Transverse colon (tissue), 3 donors: ENCODE measurements around the gene CLIC5.

Experiments
- EP300 ChIP-seq: sonication (generic); formaldehyde crosslinking; IDR thresholded peaks from one replicate; pipeline ENCODE4 v1.6.1; 2017; ENCODE audit warnings: antibody characterized with exemption, low read depth
- POLR2A ChIP-seq: fragments of 450-650 bp; IDR thresholded peaks from one replicate; pipeline ENCODE4 v1.6.1; 2016; ENCODE audit warnings: antibody characterized with exemption, mild to moderate bottlenecking, moderate library complexity
- TF ChIP-seq, protein P1 (sequence below), 5 experiments: fragments of 200-600 bp in 3 of 5; fragments of 450-650 bp in 2 of 5; sonication (generic) in 3 of 5; IDR thresholded peaks; 1 replicate in 2 of 5; 2 replicates in 3 of 5; pipeline ENCODE4 v1.5.1; 2016 to 2017; ENCODE audit warnings: antibody characterized with exemption in 5 of 5, inconsistent platforms in 3 of 5, mild to moderate bottlenecking in 2 of 5, moderate library complexity in 1 of 5

DNA sequence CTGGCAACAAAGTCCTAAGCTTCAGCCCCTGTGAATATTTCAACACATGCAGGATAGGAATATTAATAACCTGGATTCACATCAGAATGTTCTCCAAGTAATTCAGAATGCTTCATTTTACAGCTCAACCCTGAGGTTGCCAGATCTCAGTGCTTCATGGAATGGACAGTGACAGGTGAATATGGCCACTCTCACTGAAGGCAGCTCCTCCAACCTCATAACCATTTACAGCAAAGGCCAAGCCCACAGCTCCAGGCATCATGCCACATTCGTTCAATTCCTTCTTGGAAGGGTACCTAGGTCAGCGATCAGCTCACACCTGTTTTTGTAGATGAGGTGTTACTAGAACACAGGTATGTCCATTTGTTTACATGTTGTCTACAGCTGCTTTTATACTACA, 17.1 kb downstream of the CLIC5 start:
- TF ChIP-seq, protein P1, sequence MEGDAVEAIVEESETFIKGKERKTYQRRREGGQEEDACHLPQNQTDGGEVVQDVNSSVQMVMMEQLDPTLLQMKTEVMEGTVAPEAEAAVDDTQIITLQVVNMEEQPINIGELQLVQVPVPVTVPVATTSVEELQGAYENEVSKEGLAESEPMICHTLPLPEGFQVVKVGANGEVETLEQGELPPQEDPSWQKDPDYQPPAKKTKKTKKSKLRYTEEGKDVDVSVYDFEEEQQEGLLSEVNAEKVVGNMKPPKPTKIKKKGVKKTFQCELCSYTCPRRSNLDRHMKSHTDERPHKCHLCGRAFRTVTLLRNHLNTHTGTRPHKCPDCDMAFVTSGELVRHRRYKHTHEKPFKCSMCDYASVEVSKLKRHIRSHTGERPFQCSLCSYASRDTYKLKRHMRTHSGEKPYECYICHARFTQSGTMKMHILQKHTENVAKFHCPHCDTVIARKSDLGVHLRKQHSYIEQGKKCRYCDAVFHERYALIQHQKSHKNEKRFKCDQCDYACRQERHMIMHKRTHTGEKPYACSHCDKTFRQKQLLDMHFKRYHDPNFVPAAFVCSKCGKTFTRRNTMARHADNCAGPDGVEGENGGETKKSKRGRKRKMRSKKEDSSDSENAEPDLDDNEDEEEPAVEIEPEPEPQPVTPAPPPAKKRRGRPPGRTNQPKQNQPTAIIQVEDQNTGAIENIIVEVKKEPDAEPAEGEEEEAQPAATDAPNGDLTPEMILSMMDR (IDR thresholded peaks at IDR 0.05): no peak
- TF ChIP-seq POLR2A (no peak), EP300 (no peak)
